Pancreas (tissue), 10 donors: ENCODE data around the gene IP6K2. TPM values are rescaled to one million over a fixed set of nuclear protein-coding genes. Genes with fewer than 3 reads are reported as not detected.
A peak's percentile ranks its signal among the peaks of the same experiment; 100 is the strongest.

Experiments used
- ATAC-seq, 4 donors: fragments of 200-7000 bp; cut with Tn5 transposase; one replicate each; pipeline versions ENCODE4 v1.8.0 to v1.9.1; 2020; ENCODE audit warnings: mild to moderate bottlenecking in 4 of 4, moderate library complexity in 4 of 4
- DNase-seq, 6 donors: peaks; one replicate each; pipeline ENCODE4 v3.0.0-alpha.2; 2020
- FAIRE-seq: peaks from 2 replicates; lab custom pipeline; 2012; peaks lifted over from hg19 to GRCh38; lab: Jason Lieb, UNC
- H3K27ac ChIP-seq, 4 donors: fragments of 200-600 bp; sonication (generic); 1 replicate in 3 of 4; 2 replicates in 1 of 4; pipeline versions ENCODE4 v1.5.0 to v1.8.0; 2020
- H3K27me3 ChIP-seq, 4 donors: fragments of 200-600 bp; one replicate each; pipeline ENCODE4 v1.8.0; 2021
- H3K36me3 ChIP-seq, 3 donors: fragments of 200-600 bp; sonication (generic) in 1 of 3; one replicate each; pipeline versions ENCODE4 v1.5.0 to v1.8.0; 2020 to 2021
- H3K4me1 ChIP-seq, 3 donors: fragments of 200-600 bp; one replicate each; pipeline ENCODE4 v1.8.0; 2021
- H3K4me3 ChIP-seq, 4 donors: fragments of 200-600 bp; sonication (generic) in 2 of 4; one replicate each; pipeline versions ENCODE4 v1.5.0 to v1.8.0; 2020 to 2021
- H3K9me3 ChIP-seq, 4 donors: fragments of 200-600 bp; one replicate each; pipeline ENCODE4 v1.8.0; 2021
- CTCF ChIP-seq, 4 donors: fragments of 200-600 bp; sonication (generic) in 3 of 4; IDR thresholded peaks; one replicate each; pipeline versions ENCODE4 v1.5.0 to v1.8.0; 2021; ENCODE audit warnings: antibody characterized with exemption in 4 of 4
- WGBS, 2 donors: extraction: QIAGEN DNeasy Blood & Tissue Kit; methylation state at CpG; one replicate each; pipeline ENCODE4 v1.1.7; 2013; 5-methylcytosine and 5-hydroxymethylcytosine counted together
- intact Hi-C, 3 donors: fragments of 100-400 bp; cut with DNase I; formaldehyde crosslinking; loops; one replicate each; pipeline versions ENCODE4 v1.11.1 to v1.14.2; 2022
- polyA plus RNA-seq, 2 donors: library from polyadenylated mRNA; stranded (reverse); fragments of 200-250 nt; gene quantifications; one replicate each; pipeline ENCODE4 v1.2.3, GENCODE V29; 2013
- total RNA-seq, 6 donors: library from RNA; stranded (reverse); fragmentation: NEBNext Ultra II Directional in 4 of 6; extraction: Animal tissue kit (Norgen Biotek cat#: 25700) in 4 of 6; gene quantifications; one replicate each; pipeline versions ENCODE4 v1.2.1 to v1.2.4, GENCODE V29; 2021 to 2023
- donor health status: healthy with polysubstance abuse.
- donor health status: DM: no; HTN: no; CAD: no; lungs with moderate emphysema.
- donor health status: DM: no; HTN: no; CAD: no.
- donor health status: control.
- donor health status: control.
- donor health status: Bipolar disorder and iron deficiency.
- donor health status: DM: yes; HTN: yes; CAD: no.
- donor health status: DM: no; HTN: no; CAD: no.
- donor health status: DM: no; HTN: no; CAD: no.
- donor health status: DM: yes; HTN: yes; CAD: no.

The IP6K2 gene
- total and polyA plus RNA-seq, 8 donors = 19.1 to 107 (median 35.3) TPM

GRCh38 chr3:48652923-48653715 lies 63.9 kb downstream of the IP6K2 start:
- 88 to 92% methylated on average over 15 of the region's 15 CpGs for WGBS, 2 donors
- H3K27me3 ChIP-seq = no peaks in the 10 kb centered on the region
- no peaks in the 10 kb centered on the region for H3K9me3 ChIP-seq
- intact Hi-C loops = no loop called here
- H3K4me3 ChIP-seq = no peak overlapping the region
- DNase-seq (peak in 1 of 6 donors; percentile 66), ATAC-seq (no peak), FAIRE-seq (no peak)
- no peaks in the 10 kb centered on the region for H3K36me3 ChIP-seq
- no peak overlapping the region for H3K27ac ChIP-seq
- no peaks in the 10 kb centered on the region for H3K4me1 ChIP-seq
- TF ChIP-seq CTCF (IDR thresholded peaks at IDR 0.05) = no peak

GRCh38 chr3:48651771-48652170 lies 65.2 kb downstream of the IP6K2 start:
- H3K27ac ChIP-seq = no peak overlapping the region
- peak in 1 of 6 donors; percentile 64 for DNase-seq
- no peak overlapping the region for H3K4me3 ChIP-seq
- H3K4me1 ChIP-seq = no peaks in the 10 kb centered on the region
- WGBS, 2 donors = 80 to 81% methylated on average over 11 of the region's 11 CpGs
- TF ChIP-seq CTCF (IDR thresholded peaks at IDR 0.05) = no peak
- H3K36me3 ChIP-seq = no peaks in the 10 kb centered on the region
- no peak for ATAC-seq
- intact Hi-C loops = no loop called here
- no peaks in the 10 kb centered on the region for H3K27me3 ChIP-seq
- no peak for FAIRE-seq
- H3K9me3 ChIP-seq = no peaks in the 10 kb centered on the region

- no peaks in the 10 kb centered on the region for H3K36me3 ChIP-seq
- intact Hi-C loops = no loop called here
- H3K9me3 ChIP-seq = no peaks in the 10 kb centered on the region
- DNase-seq = peak in 1 of 6 donors; percentile 49
- H3K27me3 ChIP-seq = no peaks in the 10 kb centered on the region
- no peak for ATAC-seq
- no peak overlapping the region for H3K4me3 ChIP-seq
- H3K27ac ChIP-seq = no peak overlapping the region
- no peaks in the 10 kb centered on the region for H3K4me1 ChIP-seq
- WGBS, 2 donors = 78 to 81% methylated on average over 12 of the region's 12 CpGs
- no peak for TF ChIP-seq CTCF (IDR thresholded peaks at IDR 0.05)
- FAIRE-seq = no peak
These were observed 66.3 kb downstream of the IP6K2 start for GRCh38 chr3:48650723-48651122.

GRCh38 chr3:48648188-48648850 lies 68.7 kb downstream of the IP6K2 start:
- H3K4me1 ChIP-seq = no peaks in the 10 kb centered on the region
- H3K27ac ChIP-seq = no peak overlapping the region
- no peaks in the 10 kb centered on the region for H3K36me3 ChIP-seq
- H3K4me3 ChIP-seq = no peak overlapping the region
- FAIRE-seq = no peak
- H3K9me3 ChIP-seq = no peaks in the 10 kb centered on the region
- peak in 1 of 6 donors; percentile 53 for DNase-seq
- H3K27me3 ChIP-seq = no peaks in the 10 kb centered on the region
- WGBS, 2 donors = 88 to 90% methylated on average over 15 of the region's 15 CpGs
- intact Hi-C loops = no loop called here
- no peak for ATAC-seq
- TF ChIP-seq CTCF (IDR thresholded peaks at IDR 0.05) = no peak

GRCh38 chr3:48647714-48648113 lies 69.3 kb downstream of the IP6K2 start:
- Histone ChIP-seq H3K4me1 (no peaks in the 10 kb centered on the region), H3K36me3 (no peaks in the 10 kb centered on the region), H3K9me3 (no peaks in the 10 kb centered on the region), H3K27ac (no peak overlapping the region), H3K27me3 (no peaks in the 10 kb centered on the region), H3K4me3 (no peak overlapping the region)
- no peak for TF ChIP-seq CTCF (IDR thresholded peaks at IDR 0.05)
- intact Hi-C loops = no loop called here
- FAIRE-seq (no peak), ATAC-seq (no peak), DNase-seq (peak in 1 of 6 donors; percentile 53)
- WGBS, 2 donors = 76 to 81% methylated on average over 8 to 9 of the region's 9 CpGs
